Astrocyte (in vitro differentiated cells and primary cell): Measurements from ENCODE around the gene CGN.

Experiments used
- CTCF ChIP-seq: IDR thresholded peaks from 2 replicates; pipeline ENCODE4 v1.5.1; 2011; ENCODE audit warnings: low read depth, mild to moderate bottlenecking, inconsistent platforms, low read length, moderate library complexity; ENCODE audit not compliant: insufficient read depth
- EZH2 ChIP-seq: IDR thresholded peaks from 2 replicates; pipeline ENCODE4 v1.6.1; 2012; ENCODE audit warnings: mild to moderate bottlenecking, low read length, inconsistent platforms; ENCODE audit not compliant: insufficient read depth

- TF ChIP-seq CTCF (no peak), EZH2 (no peak)
Measured at GRCh38 chr1:151520359-151520758, 9.2 kb downstream of the CGN start.
